ENCODE results near the gene ARHGAP35. TPM values are rescaled to one million over a fixed set of nuclear protein-coding genes. Genes with fewer than 3 reads are reported as not detected.

ARHGAP35 gene
- total RNA-seq, 1 experiment from 2014 or later = 64.1 TPM

GRCh38 chr19:46848389-46848788, 12.4 kb upstream of the ARHGAP35 start:
- H3K27ac ChIP-seq (ENCODE audit: low read length) = no peak overlapping the region
- BruUV-seq (replicated peaks) = no TSS peak
- CTCF ChIA-PET = no interaction called here

GRCh38 chr19:46849610-46850009, 11.2 kb upstream of the ARHGAP35 start:
- Histone ChIP-seq H3K9me3 (ENCODE audit: control insufficient read depth, insufficient read depth, low read depth, low read length) (no peaks in the 10 kb centered on the region), H3K36me3 (ENCODE audit: control insufficient read depth, insufficient read depth, low read length) (peaks cover 6% of the 10 kb centered on the region; the same call in 1 of the 2 replicates), H3K27me3 (ENCODE audit: control insufficient read depth, insufficient read depth, low read length) (no peaks in the 10 kb centered on the region), H3K27ac (ENCODE audit: low read length) (peak overlapping the region; percentile 88), H3K4me3 (ENCODE audit: low read depth in 2 of 2, low read length in 2 of 2) (peak overlapping the region; percentile 88 to 93), H3K4me1 (ENCODE audit: control insufficient read depth, insufficient read depth, low read length) (peaks cover 7% of the 10 kb centered on the region; the same call in 1 of the 2 replicates)
- ChIA-PET POLR2A (no interaction called here), CTCF (no interaction called here)
- in situ Hi-C loops (cut with HindIII; ENCODE audit: low pct_unique_long_range_greater_than_20kb, low sequenced_read_pairs) (no loop called here), intact Hi-C loops (cut with micrococcal nuclease; ENCODE audit: unreplicated experiment) (no loop called here)
- TF ChIP-seq, protein P1, sequence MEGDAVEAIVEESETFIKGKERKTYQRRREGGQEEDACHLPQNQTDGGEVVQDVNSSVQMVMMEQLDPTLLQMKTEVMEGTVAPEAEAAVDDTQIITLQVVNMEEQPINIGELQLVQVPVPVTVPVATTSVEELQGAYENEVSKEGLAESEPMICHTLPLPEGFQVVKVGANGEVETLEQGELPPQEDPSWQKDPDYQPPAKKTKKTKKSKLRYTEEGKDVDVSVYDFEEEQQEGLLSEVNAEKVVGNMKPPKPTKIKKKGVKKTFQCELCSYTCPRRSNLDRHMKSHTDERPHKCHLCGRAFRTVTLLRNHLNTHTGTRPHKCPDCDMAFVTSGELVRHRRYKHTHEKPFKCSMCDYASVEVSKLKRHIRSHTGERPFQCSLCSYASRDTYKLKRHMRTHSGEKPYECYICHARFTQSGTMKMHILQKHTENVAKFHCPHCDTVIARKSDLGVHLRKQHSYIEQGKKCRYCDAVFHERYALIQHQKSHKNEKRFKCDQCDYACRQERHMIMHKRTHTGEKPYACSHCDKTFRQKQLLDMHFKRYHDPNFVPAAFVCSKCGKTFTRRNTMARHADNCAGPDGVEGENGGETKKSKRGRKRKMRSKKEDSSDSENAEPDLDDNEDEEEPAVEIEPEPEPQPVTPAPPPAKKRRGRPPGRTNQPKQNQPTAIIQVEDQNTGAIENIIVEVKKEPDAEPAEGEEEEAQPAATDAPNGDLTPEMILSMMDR (IDR thresholded peaks at IDR 0.05) = no peak
- TF ChIP-seq TCF7L2 (IDR thresholded peaks at IDR 0.05; ENCODE audit: low read depth, low read length) = no peak
- no peak for TF ChIP-seq SIN3A (IDR thresholded peaks at IDR 0.05; ENCODE audit: borderline replicate concordance, insufficient read depth, low read depth, low read length)
- no peak for TF ChIP-seq REST (IDR thresholded peaks at IDR 0.05; ENCODE audit: insufficient read depth in 1 of 2, low read depth in 2 of 2, low read length in 1 of 2)
- TF ChIP-seq POLR2AphosphoS5 (IDR thresholded peaks at IDR 0.05; ENCODE audit: low read depth, low read length) = no peak
- BruUV-seq (replicated peaks) = no TSS peak
- no peak for DNase-seq (ENCODE audit: low read depth, low spot score)
- ATAC-seq = no peak

More at GRCh38 chr19:46848389-46848788, 12.4 kb upstream of the ARHGAP35 start:
- Histone ChIP-seq H3K4me1 (ENCODE audit: control insufficient read depth, insufficient read depth, low read length) (peaks cover 7% of the 10 kb centered on the region; the same call in 1 of the 2 replicates), H3K9me3 (ENCODE audit: control insufficient read depth, insufficient read depth, low read depth, low read length) (no peaks in the 10 kb centered on the region), H3K4me3 (ENCODE audit: low read depth in 2 of 2, low read length in 2 of 2) (no peak overlapping the region), H3K36me3 (ENCODE audit: control insufficient read depth, insufficient read depth, low read length) (peaks cover 6% of the 10 kb centered on the region; the same call in 1 of the 2 replicates), H3K27me3 (ENCODE audit: control insufficient read depth, insufficient read depth, low read length) (no peaks in the 10 kb centered on the region)
- intact Hi-C loops (cut with micrococcal nuclease; ENCODE audit: unreplicated experiment) (no loop called here), in situ Hi-C loops (cut with HindIII; ENCODE audit: low pct_unique_long_range_greater_than_20kb, low sequenced_read_pairs) (no loop called here)
- DNase-seq (ENCODE audit: low read depth, low spot score) (no peak), ATAC-seq (no peak)
- TF ChIP-seq TCF7L2 (IDR thresholded peaks at IDR 0.05; ENCODE audit: low read depth, low read length) (no peak), SIN3A (IDR thresholded peaks at IDR 0.05; ENCODE audit: borderline replicate concordance, insufficient read depth, low read depth, low read length) (no peak), POLR2AphosphoS5 (IDR thresholded peaks at IDR 0.05; ENCODE audit: low read depth, low read length) (no peak), REST (IDR thresholded peaks at IDR 0.05; ENCODE audit: insufficient read depth in 1 of 2, low read depth in 2 of 2, low read length in 1 of 2) (no peak)
- TF ChIP-seq, protein P1 (IDR thresholded peaks at IDR 0.05) = no peak
- POLR2A ChIA-PET = interaction anchor here (0.5 kb wide), 1 partner anchor 38 kb away, joined by 3 read pairs; no protein-coding TSS in a partner anchor
